Activated naive CD8-positive, alpha-beta T cell treated with anti-CD3 and anti-CD28 coated beads, Interleukin-2, amount 50 U/mL, for 24 hours (primary cell): ENCODE data around the gene HOXC9.

Source experiments
- ATAC-seq: fragments of 150-1000 bp; cut with Tn5 transposase; one replicate; pipeline ENCODE4 v1.10.0; 2021
- DNase-seq: peaks from one replicate; pipeline ENCODE4 v3.0.0; 2021
- H3K27ac Mint-ChIP-seq: one replicate; pipeline ENCODE4 v1.8.0; 2021; ENCODE audit warnings: mild to moderate bottlenecking, mixed read lengths
- H3K27me3 Mint-ChIP-seq: one replicate; pipeline ENCODE4 v1.8.0; 2021; ENCODE audit warnings: mixed read lengths
- H3K36me3 Mint-ChIP-seq: one replicate; pipeline ENCODE4 v1.8.0; 2021; ENCODE audit warnings: low read depth, mixed read lengths
- H3K4me1 Mint-ChIP-seq: one replicate; pipeline ENCODE4 v1.8.0; 2021; ENCODE audit warnings: mixed read lengths
- H3K4me3 Mint-ChIP-seq: one replicate; pipeline ENCODE4 v1.8.0; 2021; ENCODE audit warnings: mild to moderate bottlenecking, moderate library complexity, mixed read lengths
- H3K9me3 Mint-ChIP-seq: one replicate; pipeline ENCODE4 v1.8.0; 2021; ENCODE audit warnings: mixed read lengths

HOXC9 gene

GRCh38 chr12:53986686-53987483, 13.1 kb upstream of the HOXC9 start:
- Mint-ChIP-seq H3K9me3 (no peaks in the 10 kb centered on the region), H3K4me1 (peaks cover 36% of the 10 kb centered on the region), H3K4me3 (no peak overlapping the region), H3K36me3 (no peaks in the 10 kb centered on the region), H3K27me3 (peaks cover 89% of the 10 kb centered on the region), H3K27ac (no peak overlapping the region)
- ATAC-seq (no peak), DNase-seq (no peak)

- DNase-seq, result no peak
- Mint-ChIP-seq H3K4me1 (peaks cover 40% of the 10 kb centered on the region), H3K36me3 (no peaks in the 10 kb centered on the region), H3K4me3 (no peak overlapping the region), H3K27ac (no peak overlapping the region), H3K9me3 (no peaks in the 10 kb centered on the region), H3K27me3 (peaks cover 89% of the 10 kb centered on the region)
- ATAC-seq, result no peak
Measured at GRCh38 chr12:53987787-53988230, 12.2 kb upstream of the HOXC9 start.

DNA sequence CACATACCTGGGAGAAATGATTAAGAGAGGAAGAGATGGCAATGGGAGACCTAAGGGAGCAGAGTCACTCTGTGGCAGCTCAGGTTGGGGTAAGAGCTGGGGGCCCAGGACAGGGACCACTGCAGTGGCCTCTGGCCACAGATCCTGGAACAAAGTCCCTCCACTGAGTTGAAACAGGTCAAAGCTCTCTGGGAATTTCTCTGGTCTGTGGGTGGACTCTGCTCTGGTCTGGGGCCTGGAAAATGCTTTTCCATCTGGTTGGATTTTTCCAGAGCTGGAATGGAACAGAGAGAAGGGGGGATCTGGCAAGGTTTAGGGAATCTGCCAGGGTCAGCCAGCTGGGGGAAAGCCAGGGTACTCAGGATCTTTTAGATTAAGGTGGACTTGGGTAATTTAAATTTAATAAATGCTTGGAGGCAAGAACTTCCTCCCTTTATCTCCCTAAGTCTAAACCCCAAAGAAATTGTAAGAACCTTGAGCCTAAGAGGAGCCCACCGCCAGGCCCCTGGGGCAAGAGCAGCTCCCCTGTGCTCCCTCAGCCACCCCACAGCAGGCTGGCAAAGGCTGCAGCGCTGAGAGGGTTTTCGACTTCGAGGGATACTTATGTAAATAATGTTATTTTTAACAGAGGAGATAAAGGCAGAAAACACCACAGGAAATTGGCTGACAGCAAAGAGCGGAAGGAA, 11.3 kb upstream of the HOXC9 start:
- Mint-ChIP-seq H3K27ac (no peak overlapping the region), H3K27me3 (peaks cover 89% of the 10 kb centered on the region), H3K4me3 (no peak overlapping the region), H3K9me3 (no peaks in the 10 kb centered on the region), H3K4me1 (peaks cover 37% of the 10 kb centered on the region), H3K36me3 (no peaks in the 10 kb centered on the region)
- no peak for DNase-seq
- ATAC-seq, result no peak

GRCh38 chr12:53989227-53990113, 10.5 kb upstream of the HOXC9 start:
- no peak for DNase-seq
- peaks cover 41% of the 10 kb centered on the region for H3K4me1 Mint-ChIP-seq
- no peak for ATAC-seq
- H3K36me3 Mint-ChIP-seq, result no peaks in the 10 kb centered on the region
- peaks cover 92% of the 10 kb centered on the region for H3K27me3 Mint-ChIP-seq
- no peak overlapping the region for H3K4me3 Mint-ChIP-seq
- H3K9me3 Mint-ChIP-seq, result no peaks in the 10 kb centered on the region
- no peak overlapping the region for H3K27ac Mint-ChIP-seq

DNA sequence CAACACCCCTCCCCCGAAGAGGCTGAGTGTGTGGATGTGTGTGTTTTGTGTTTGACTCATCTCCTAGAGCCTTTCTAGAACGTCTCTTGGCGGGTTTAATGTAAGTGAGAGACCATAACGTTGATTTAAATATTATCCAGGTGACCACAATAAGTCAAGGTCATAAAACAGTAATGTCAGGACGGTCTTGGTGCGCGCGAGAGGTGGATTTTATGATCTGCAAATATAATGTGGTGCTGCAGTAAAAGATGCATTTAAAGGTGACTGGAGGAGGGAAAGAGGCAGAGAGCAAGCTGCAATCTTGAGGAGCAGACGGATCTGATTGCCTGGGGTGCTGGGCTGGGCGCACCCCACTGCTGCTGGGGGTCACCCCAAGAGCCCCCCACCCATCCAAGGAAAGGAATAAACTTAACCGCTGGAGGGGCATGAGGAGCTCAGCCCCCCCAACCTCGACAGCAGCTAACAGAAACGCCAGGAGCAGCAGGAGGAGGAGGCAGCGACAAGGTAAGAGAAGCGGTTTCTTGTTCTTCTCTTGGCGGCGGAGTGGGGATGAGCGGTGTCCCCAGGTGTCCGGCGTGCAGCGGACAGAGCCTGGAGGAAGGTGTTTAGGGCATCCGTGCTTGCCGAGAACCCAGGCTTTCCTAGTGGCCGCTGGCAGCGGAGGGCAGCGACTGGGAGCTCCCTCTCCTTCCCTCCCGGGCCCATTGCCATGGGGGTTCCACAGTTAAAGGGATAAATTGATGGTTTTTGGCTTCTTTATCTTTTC, 9.5 kb upstream of the HOXC9 start:
- Mint-ChIP-seq H3K4me1 (peaks cover 42% of the 10 kb centered on the region), H3K36me3 (no peaks in the 10 kb centered on the region), H3K27ac (no peak overlapping the region), H3K9me3 (no peaks in the 10 kb centered on the region), H3K4me3 (no peak overlapping the region), H3K27me3 (peaks cover 93% of the 10 kb centered on the region)
- no peak for DNase-seq
- ATAC-seq, result no peak

- DNase-seq (no peak), ATAC-seq (no peak)
- H3K4me3 Mint-ChIP-seq, result no peak overlapping the region
- peaks cover 43% of the 10 kb centered on the region for H3K4me1 Mint-ChIP-seq
- no peaks in the 10 kb centered on the region for H3K36me3 Mint-ChIP-seq
- peaks cover 93% of the 10 kb centered on the region for H3K27me3 Mint-ChIP-seq
- no peak overlapping the region for H3K27ac Mint-ChIP-seq
- H3K9me3 Mint-ChIP-seq, result no peaks in the 10 kb centered on the region
Measured at GRCh38 chr12:53991077-53991460, 8.9 kb upstream of the HOXC9 start.

DNA sequence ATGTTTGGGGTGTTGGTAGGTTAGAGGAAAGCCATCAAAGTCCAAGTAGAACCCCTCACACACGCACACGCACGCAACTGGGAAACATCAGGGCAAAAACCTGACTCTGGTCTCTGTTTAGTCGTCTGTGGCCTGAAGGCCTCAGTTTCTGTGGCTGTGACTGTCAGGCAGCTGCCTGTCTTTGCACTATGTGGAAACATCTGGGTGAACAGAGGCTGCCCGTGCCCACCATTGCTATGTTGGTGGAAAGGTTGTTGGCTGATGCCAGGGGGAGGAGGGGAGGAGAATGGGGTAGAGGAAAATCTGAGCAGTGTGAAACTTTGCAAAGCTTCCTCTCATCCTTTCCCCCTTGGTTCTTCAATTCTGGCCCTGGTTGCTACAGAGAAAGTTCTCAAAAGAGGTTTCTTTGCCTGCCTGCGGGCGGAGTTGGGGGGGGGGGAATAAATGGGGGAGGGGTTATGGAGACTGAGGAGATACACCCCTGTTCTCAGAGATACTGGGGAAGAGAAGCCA, 7.5 kb upstream of the HOXC9 start:
- peaks cover 94% of the 10 kb centered on the region for H3K27me3 Mint-ChIP-seq
- H3K9me3 Mint-ChIP-seq, result no peaks in the 10 kb centered on the region
- H3K27ac Mint-ChIP-seq, result no peak overlapping the region
- DNase-seq, result no peak
- no peaks in the 10 kb centered on the region for H3K36me3 Mint-ChIP-seq
- no peak overlapping the region for H3K4me3 Mint-ChIP-seq
- peak; percentile 55 for ATAC-seq
- peaks cover 49% of the 10 kb centered on the region for H3K4me1 Mint-ChIP-seq

GRCh38 chr12:53993162-53994008, 6.6 kb upstream of the HOXC9 start:
- Mint-ChIP-seq H3K4me1 (peaks cover 52% of the 10 kb centered on the region), H3K4me3 (peak overlapping the region; percentile 25), H3K9me3 (no peaks in the 10 kb centered on the region), H3K27me3 (peaks cover 94% of the 10 kb centered on the region), H3K27ac (no peak overlapping the region), H3K36me3 (peaks cover 2% of the 10 kb centered on the region)
- DNase-seq (no peak), ATAC-seq (no peak)

DNA sequence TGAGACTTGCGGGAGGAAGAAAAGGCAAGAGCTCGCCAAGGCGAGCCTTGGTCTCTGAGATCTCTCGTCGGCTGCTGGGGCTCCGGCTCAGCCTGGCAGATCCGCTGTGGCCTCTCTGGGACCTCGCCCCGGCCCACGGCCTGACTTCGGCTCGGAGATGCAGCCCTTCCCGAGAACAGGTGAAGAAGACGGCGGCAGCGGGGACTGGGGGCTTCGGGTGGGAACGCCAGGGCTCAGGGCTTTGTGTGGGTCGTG, 6.0 kb upstream of the HOXC9 start:
- H3K36me3 Mint-ChIP-seq, result peaks cover 2% of the 10 kb centered on the region
- H3K27me3 Mint-ChIP-seq, result peaks cover 95% of the 10 kb centered on the region
- no peak overlapping the region for H3K4me3 Mint-ChIP-seq
- no peaks in the 10 kb centered on the region for H3K9me3 Mint-ChIP-seq
- H3K27ac Mint-ChIP-seq, result no peak overlapping the region
- H3K4me1 Mint-ChIP-seq, result peaks cover 51% of the 10 kb centered on the region
- no peak for ATAC-seq
- DNase-seq, result no peak

GRCh38 chr12:53994264-53995001, 5.5 kb upstream of the HOXC9 start:
- peaks cover 2% of the 10 kb centered on the region for H3K36me3 Mint-ChIP-seq
- no peak overlapping the region for H3K27ac Mint-ChIP-seq
- H3K27me3 Mint-ChIP-seq, result peaks cover 95% of the 10 kb centered on the region
- H3K9me3 Mint-ChIP-seq, result no peaks in the 10 kb centered on the region
- H3K4me3 Mint-ChIP-seq, result peak overlapping the region; percentile 71
- peaks cover 47% of the 10 kb centered on the region for H3K4me1 Mint-ChIP-seq
- ATAC-seq (no peak), DNase-seq (no peak)

DNA sequence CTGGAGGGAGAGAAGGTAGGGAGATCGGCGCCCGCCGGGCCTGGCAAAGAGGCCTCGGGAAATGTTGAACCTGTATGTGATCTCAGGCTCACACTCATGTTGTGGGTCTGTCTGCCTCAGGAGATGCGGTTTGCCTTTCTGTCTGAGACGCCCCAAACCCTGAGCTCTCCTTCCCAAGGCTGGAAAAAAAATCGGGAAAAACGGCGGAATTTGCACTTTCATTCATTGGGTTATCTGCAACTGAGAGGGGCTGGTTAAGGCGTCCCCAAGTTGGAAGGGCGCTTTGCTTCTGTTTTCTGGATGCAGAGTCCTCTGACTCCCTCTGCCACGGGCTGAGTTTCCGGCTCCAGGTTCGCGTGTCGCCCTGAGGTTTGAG, 5.0 kb upstream of the HOXC9 start:
- Mint-ChIP-seq H3K27me3 (peaks cover 93% of the 10 kb centered on the region), H3K9me3 (no peaks in the 10 kb centered on the region), H3K4me1 (peaks cover 42% of the 10 kb centered on the region), H3K27ac (no peak overlapping the region), H3K36me3 (peaks cover 2% of the 10 kb centered on the region), H3K4me3 (peak overlapping the region; percentile 71)
- no peak for ATAC-seq
- no peak for DNase-seq

GRCh38 chr12:53995378-53996239, 4.4 kb upstream of the HOXC9 start:
- H3K27ac Mint-ChIP-seq, result no peak overlapping the region
- no peak for ATAC-seq

More at GRCh38 chr12:53995378-53996239, 4.4 kb upstream of the HOXC9 start:
- Mint-ChIP-seq H3K36me3 (peaks cover 2% of the 10 kb centered on the region), H3K27me3 (peaks cover 92% of the 10 kb centered on the region), H3K4me1 (peaks cover 38% of the 10 kb centered on the region), H3K9me3 (no peaks in the 10 kb centered on the region), H3K4me3 (peak overlapping the region; percentile 71)
- DNase-seq, result no peak
